Esophagus muscularis mucosa (tissue), 4 donors: Measurements from ENCODE around the gene RND1.

Source experiments
- CTCF ChIP-seq, 3 experiments: fragments of 200-600 bp in 2 of 3; fragments of 450-650 bp in 1 of 3; sonication (generic) in 2 of 3; IDR thresholded peaks; one replicate each; pipeline ENCODE4 v1.5.1; 2017 to 2019; ENCODE audit warnings: antibody characterized with exemption in 3 of 3, mild to moderate bottlenecking in 2 of 3, moderate library complexity in 1 of 3
- EP300 ChIP-seq: sonication (generic); formaldehyde crosslinking; IDR thresholded peaks from one replicate; pipeline ENCODE4 v1.6.1; 2017; ENCODE audit warnings: antibody characterized with exemption
- POLR2AphosphoS5 ChIP-seq, 2 donors: sonication (generic); formaldehyde crosslinking; IDR thresholded peaks; one replicate each; pipeline ENCODE4 v1.6.1; 2017; ENCODE audit warnings: antibody characterized with exemption in 2 of 2

GRCh38 chr12:48881686-48882314 is 16.1 kb upstream of the RND1 start:
- TF ChIP-seq POLR2AphosphoS5 (IDR thresholded peaks at IDR 0.05): no peak
- no peak for TF ChIP-seq EP300
- no peak for TF ChIP-seq CTCF (IDR thresholded peaks at IDR 0.05)
